Stimulated activated CD8-positive, alpha-beta memory T cell treated with anti-CD3 and anti-CD28 coated beads, Interleukin-7, amount 100 ng/mL, for 24 hours (primary cell): Measurements from ENCODE around the gene IL23R.
"Not testable (repeated sequence)": the region's sequence is repeated elsewhere in the genome, so short reads cannot be mapped to it uniquely, and the experiment has no call there.

Experiments used
- DNase-seq: peaks from one replicate; pipeline ENCODE4 v3.0.0-alpha.2; 2020; ENCODE audit warnings: low read depth

Gene IL23R, protein sequence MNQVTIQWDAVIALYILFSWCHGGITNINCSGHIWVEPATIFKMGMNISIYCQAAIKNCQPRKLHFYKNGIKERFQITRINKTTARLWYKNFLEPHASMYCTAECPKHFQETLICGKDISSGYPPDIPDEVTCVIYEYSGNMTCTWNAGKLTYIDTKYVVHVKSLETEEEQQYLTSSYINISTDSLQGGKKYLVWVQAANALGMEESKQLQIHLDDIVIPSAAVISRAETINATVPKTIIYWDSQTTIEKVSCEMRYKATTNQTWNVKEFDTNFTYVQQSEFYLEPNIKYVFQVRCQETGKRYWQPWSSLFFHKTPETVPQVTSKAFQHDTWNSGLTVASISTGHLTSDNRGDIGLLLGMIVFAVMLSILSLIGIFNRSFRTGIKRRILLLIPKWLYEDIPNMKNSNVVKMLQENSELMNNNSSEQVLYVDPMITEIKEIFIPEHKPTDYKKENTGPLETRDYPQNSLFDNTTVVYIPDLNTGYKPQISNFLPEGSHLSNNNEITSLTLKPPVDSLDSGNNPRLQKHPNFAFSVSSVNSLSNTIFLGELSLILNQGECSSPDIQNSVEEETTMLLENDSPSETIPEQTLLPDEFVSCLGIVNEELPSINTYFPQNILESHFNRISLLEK

DNA sequence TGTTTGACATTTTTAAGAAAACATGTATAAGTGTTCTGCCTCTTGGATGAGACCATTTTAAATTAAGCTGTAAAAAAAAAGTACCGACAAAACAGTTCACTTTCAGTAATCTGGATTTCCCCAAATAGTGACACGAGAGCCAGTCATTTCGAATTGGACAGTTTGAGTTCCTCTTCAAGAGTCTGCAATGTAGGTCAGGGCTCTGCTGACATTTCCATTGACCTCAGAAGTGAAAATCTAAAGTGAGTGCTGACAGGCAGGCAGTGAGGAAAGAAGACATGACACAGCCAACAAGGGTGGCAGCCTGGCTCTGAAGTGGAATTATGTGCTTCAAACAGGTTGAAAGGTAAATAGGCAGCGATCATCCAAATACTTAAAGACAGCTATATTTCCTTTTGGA lies at the start of gene IL23R:
Gene IL23R (plus strand): TSS at position 259 of the 400 bp plus-strand sequence. CDS start 1,667 bp downstream, outside the sequence.
- no peak for DNase-seq

DNA sequence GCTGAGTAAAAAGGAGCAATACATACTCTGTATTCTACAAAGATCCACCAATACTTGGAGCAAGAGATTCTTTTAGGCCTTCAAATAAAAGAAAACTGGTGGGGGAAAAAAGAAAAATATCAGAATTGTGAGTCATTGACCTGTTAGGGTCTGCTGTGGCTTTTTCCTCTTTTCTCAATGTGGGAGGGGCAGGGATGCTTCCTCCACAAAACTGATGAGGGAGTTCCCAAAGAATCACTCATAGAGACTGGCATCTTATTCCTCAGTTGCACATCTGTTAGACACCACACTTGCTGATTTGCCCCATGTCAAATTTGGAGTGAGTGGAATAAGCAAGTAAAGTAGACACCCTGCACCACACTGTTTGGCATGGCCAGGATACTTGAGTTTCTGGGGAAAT lies 48.1 kb upstream of the IL23R start:
- no peak for DNase-seq

DNA sequence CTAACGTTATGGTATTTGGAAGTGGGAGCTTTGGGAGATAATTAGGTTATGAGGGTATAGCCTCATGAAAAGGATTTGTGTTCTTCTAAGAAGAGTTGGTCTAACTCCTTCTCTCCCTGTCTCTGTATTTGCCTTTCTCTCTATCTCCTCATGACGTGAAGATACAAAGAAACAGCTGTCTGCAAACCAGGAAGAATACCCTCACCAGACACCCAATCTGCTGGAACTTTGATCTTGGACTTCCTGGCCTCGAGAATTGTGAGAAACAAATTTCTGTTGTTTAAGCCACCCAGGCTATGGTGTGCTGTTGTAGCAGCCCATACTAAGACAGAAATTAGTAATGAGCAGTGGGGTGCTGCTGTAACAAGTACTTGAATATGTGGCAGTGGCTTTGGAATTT lies 47.6 kb upstream of the IL23R start:
- no peak for DNase-seq

DNA sequence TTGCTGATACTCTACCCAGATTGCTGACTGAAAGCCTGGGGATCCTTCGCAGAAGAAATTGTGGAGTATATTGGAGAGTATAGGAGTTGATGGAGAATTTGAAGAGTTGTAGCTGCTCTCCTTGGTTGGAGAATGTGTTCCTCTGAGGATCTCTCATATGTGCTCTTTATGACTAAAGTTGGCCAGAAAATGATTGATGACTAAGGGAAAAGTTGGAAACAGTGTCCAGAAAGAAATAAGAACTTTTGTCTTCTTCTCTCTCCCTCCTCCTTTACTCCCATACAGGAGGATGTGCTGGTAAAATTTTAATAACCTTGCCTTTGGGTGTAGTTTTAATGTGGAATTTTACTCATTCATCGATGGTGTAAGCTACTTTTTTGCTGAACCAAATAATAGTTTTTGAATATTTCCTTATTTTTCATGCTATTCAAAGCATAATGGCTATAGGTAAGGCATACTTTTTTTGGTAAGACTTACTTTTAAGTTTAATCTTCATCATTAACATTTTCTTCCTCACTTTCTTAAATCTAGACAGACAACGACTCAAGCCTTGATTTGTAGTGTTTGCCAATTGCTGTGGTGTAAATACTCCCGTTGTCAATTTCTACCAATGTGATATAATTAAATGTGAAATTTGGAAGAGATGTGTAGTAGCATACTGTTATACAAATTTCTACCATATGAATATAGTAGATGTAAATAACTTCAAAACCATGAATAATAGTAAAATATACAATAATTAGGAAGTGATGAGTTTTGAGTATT lies 45.2 kb upstream of the IL23R start:
- no peak for DNase-seq

DNA sequence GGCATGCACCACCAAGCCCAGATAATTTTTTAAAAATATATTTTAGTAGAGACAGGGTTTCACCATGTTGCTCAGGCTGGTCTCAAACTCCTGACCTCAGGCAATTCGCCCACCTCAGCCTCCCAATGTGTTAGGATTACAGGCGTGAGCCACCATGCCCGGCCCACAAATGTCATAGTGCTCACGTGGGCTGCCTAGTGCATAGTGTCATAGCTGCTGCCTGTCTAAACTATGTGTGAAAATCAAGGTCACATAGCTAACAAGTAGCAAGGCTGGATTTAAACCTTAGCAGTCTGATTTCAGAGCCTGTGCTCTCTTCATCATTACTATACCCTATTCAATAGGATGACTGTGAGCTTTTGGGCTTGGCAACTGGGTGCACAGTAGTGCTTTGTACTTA lies 41.8 kb upstream of the IL23R start:
- no peak for DNase-seq

DNA sequence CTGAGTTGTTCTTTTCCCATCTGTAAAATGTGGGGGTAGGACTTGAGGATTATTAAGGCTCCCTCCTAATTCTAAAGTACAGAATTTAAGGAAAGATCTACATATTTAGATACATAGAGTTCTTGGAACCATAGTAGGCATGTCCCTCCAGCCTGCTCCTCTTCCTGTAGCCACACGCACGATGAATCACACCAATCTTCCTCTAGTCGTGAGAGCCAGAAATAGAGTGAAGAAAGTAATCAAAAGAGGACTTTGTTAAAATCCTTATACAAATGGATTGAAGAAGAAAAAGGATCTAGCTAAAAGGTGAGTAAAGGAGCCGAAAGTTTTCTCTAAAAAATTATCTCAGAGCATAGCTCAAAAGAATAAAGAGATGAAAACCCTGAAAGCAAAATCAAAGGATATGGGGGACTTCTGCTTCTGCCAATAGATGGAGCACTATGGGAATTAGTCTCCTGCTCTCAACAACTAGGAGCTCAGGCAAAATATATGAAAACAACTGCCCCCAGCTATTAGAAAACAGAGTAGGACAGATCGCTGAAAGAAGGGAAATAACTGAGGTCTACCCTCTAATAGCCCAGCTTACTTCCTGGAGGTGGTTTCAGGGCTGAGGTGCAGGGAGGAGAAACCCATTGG lies 40.0 kb upstream of the IL23R start:
- no peak for DNase-seq

DNA sequence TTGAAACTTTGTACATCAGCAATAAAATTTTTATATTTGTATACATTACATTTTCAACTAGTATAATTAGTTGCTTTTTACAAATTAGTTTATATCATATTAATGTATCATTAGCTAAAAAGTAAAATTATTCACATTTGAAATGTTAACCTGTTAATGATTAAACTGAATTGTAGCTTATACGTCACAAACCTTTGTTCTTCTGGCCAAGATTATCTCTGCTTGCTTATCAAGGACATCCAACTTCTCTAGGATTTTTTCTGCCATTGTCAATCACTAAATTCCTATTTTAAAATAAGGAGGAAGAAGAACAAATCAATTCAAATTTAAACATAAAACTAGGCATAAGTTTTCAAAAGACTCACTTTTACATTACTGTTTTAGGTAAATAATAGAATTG lies 39.3 kb upstream of the IL23R start:
- DNase-seq, result no peak

DNA sequence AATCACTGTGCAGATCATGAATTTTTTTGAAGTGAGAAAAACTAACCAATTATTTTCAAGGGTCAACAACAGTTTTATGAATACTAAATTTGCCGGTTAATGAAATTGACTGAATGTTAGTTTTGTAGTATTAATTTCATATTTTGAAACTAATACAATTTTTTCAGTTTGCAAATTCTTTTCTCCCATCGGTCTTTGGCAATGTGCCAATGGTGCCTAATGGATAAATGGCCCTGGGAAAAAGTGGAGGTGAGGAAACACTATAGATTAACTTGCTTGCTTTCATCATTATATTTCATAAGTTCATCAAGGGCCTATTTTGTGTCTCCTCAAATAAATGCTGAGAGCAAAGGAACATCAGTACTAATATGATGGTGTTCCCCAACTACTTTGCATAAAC lies 35.6 kb upstream of the IL23R start:
- DNase-seq, result no peak

DNA sequence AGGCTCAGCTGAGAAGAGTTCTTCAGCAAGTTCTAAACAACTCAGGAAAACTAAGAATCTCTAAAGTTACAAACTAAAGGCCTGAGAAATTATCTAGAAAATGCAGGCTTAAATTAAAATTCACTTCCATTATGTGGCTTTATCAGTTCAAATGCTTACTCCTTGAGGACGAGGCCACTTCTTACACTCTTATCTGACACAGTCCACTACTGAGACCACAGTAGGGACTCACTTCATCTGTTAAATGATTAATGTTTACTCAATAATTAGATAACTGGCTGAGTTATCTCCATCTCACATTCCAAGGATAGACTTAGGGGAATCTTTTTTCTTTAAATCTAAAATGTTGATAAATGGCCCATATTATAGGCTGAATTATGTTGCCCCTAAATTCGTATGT lies 33.1 kb upstream of the IL23R start:
- no peak for DNase-seq

DNA sequence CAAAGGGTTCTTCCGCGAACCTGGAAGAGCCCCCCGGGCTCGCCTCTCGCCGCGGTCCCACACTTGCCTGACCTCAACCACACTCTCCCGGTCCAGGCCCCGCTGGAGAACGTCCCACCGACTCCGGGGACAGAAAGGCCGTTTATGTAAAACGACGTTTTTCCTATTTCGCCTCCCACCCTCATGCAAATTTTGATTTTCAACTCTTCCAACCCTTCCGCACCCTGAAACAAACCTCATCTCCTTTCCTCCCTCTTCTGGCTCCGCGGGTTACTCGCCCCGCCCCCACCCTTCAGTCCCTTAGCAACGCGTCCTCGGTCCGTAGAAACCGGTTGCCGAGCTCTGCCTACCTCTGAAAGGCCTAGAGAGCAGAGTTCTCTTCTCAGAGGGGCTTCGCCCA lies 31.6 kb upstream of the IL23R start, which contains the start of gene C1orf141:
Gene C1orf141 (minus strand): TSS at position 276 of the 400 bp plus-strand sequence. CDS start 7,730 bp downstream, outside the sequence.
- no peak for DNase-seq

DNA sequence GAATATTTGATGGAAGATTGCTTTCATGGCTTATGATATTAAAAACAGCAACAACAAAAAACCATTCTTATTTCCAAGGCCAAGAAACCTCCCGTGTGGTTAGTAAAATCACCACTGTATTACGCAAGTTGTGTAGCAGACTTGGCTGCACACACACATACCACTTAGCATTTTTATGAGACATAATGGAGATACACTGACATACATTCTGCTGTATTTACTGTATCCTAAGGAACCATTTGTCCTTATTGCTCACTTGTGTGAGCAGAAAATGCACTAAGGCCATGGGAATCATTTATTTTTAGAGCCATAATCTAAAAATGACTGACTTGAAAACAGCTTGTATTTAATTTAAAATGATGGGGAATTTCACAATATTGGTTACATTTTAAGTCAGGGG lies 30.9 kb upstream of the IL23R start:
- DNase-seq, result no peak

DNA sequence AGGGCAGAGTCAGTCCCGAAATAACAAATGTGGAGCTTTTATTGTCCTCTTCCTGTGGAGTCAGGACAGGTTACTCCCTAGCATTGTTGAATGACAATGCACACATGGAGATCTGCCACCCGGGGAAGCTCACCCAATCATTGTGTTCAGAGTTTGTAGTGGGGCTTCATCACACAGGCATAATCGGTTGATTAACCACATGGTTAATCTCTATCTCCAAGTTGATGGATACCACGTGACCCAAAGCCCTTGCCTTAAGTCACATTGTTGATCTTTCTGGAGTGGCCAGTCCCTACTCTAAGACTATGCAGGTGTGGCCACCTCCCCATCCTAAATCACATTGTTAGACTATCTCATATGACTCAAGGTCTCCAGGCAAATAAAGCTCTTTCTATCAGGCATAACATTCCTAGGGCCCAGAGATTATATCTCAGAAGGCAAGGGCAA lies 28.9 kb upstream of the IL23R start:
- no peak for DNase-seq

DNA sequence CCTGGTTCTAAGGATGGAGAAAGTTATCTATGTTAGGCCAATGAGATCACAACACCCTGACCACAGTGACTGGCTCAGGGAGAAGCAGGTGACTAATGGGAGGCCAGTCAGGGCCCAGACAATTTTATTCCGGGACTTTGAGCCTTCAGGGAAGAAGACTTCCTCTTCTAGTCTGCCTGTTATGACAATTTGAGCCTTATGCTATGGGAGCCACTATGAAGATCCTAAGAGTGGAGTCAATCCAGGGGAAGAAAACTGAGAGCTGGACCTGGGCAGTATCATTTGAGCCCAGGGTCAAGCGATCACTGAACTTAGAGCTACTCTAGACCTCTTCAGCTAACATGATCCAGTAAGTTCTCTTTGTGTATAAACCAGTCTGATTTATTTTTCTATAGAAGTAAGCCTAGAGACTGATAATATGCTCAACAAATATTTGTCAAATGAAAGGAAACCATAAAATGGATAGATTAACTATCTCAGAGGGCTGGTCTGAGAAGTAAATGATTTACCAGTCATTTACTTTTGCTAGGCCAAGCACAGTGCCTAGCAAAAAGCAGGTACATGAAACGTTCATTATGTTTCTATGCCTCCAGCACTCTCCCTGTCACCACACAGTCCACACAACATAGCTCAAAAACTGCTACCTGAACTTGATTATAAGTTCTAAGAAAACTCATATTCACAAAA lies 27.3 kb upstream of the IL23R start:
- no peak for DNase-seq

DNA sequence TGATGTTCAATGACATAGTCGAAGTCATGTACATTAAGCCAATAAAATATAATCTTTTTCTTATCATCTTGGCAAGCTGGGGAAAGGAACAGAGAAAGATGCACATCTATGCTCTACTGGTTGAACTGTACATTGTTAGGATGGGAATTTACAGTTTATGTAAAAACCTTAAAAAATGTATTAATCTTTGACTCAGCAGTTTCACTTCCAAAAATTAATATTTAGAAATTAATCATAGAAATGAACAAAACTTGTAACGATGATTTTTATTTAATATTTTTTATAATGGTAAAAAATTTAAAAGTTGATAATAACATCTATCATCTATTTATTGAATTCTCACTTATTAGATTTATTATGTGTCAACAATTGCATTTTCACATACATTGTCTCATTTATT lies 25.8 kb upstream of the IL23R start:
- no peak for DNase-seq

DNA sequence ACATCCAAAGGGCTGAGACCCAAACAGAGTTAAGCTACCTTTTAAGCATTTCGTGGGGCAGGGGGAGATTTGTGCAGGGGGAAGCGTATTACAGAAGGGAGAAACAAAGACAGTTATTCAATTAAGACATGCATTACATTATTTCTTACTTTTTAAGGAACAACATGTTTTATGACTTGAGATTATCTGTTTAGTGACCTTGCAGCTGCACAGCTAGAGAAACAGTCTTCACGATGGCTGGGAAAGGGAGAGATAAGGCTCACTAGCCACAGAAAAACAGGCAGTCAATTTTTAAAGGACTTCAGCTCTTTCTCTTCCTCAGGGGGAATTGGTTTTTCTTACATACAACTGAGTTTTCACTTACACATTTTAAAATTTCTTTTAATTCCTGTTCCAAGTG lies 24.4 kb upstream of the IL23R start:
- DNase-seq, result not testable (repeated sequence)

DNA sequence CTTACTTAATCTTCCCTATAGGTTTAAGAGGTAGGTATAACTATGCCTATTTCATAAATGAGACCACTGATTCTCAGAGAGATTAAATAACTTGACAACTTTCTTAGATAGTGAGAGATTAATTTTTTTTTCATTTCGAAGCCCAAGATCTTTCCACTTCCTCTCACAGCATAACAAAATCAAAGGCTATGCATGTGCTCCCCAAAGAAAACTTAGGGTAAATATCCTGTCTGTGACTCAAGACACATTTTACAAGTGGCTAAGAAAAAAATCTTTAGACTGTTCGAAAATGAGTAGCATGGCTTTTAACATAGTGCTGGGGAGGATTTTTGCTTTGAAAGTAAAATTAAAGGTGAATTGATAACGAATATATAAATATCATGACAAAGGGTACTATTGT lies 23.3 kb upstream of the IL23R start:
- DNase-seq, result no peak

DNA sequence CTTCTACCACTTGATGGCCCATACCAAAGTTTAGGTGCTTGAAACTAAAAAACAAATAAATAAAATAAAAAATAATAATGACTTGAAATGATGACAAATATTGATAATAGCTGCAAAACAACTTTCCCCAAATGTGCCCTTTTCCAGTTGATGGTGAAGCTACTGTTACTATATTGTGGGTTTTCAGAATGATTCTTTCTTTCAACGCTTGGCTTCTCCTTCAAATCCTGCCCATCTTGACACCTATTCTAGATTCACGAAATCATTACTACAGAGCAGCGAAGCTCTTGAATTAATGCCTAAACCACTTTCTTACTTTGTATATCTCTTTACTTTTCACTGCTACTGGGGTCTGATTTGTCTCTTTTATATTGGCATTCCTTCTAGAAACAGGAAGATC lies 22.3 kb upstream of the IL23R start:
- no peak for DNase-seq

DNA sequence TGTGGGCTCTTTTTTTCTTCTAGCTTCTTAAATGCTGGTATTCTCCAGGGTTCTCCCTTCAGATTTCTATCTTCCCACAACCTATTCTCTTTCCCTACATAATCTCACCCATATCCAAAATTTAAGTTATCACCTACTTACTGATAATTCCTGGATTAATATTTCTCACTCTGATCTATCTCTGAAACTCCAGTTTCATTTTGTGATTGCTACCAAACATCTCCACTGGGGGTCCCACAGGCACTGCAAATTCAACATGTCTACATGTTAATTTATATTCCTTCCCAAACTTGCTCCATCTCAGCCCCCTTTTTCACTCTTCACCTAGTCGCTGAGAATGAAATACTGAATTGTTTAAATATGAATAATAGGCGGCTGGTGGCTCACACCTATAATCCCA lies 21.6 kb upstream of the IL23R start:
- no peak for DNase-seq

DNA sequence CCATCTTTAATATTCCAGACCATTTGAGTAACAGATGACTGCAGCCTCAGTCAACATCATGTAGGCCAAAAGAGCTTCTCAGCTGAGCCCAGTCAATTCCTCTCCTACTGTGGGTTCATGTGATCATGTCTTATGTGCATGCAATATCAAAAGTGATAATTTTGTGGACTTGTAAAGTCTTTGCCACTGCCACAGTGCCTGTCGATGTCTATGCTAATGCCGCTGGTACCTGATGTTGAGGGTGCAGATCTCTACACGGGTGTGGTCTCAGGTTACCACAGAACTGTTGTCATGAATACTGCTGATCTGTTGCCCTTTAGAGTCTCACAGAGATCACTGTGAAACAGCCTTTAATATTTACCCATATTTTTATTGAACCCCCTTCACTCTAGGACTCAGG lies 20.2 kb upstream of the IL23R start:
- DNase-seq, result no peak

DNA sequence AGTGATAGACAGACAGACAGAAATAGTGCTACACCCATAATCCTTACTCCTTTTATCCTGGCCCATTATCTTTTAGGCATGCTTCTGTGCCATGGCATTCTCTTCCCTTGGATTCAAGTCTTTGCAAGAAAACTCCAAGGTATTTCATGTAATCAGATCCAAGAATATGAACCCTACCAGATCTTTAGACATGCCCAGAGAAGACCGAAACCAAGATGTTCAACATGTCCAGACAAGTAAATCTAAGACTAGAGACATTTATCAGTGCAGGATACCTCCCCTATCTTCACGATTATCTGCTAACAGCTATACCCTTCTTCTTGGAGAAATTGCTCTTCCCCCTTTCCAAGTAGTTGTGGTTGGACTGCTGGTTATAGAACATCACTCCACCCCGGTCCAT lies 19.7 kb upstream of the IL23R start:
- DNase-seq, result no peak

DNA sequence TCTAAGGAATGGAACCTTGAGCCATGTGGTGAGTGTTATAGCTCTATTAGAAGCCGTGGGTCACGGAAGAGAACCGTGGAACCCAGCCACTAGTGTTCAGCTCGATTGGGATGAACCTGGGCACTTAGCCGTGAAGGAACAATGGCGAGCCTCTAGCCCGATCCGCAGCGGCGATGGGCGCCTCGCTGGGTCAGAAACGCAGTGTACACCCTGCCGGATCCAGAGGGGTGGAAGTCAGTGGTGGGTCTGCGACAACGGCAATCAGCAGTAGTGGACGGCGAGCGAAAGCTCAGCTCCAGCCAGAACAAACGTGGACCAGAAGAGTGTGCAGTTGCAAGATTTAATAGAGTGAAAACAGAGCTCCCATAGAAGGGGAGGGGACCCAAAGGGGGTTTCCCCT lies 18.3 kb upstream of the IL23R start:
- not testable (repeated sequence) for DNase-seq
